MM.1S (cell line): ENCODE measurements around the gene PSMB10.

Experiments used
- DNase-seq: peaks from one replicate; pipeline ENCODE4 v3.0.0-alpha.2; 2015
- H2AFZ ChIP-seq: fragments of 300-600 bp; sonication (generic); 2 replicates; pipeline ENCODE4 v1.6.0; 2016; ENCODE audit warnings: antibody characterized with exemption, low read length
- H3F3A ChIP-seq: fragments of 300-600 bp; sonication (generic); 2 replicates; pipeline ENCODE4 v1.6.1; 2016; ENCODE audit warnings: mild to moderate bottlenecking, antibody characterized with exemption, low read length, moderate library complexity, mixed read lengths; ENCODE audit not compliant: insufficient read depth
- H3K27ac ChIP-seq: fragments of 300-600 bp; sonication (generic); 2 replicates; pipeline ENCODE4 v1.5.1; 2016; ENCODE audit warnings: mild to moderate bottlenecking, low read length
- H3K27me3 ChIP-seq: fragments of 300-600 bp; sonication (generic); replicated peaks from 2 replicates; pipeline ENCODE4 v1.6.0; 2016; ENCODE audit warnings: low read length; ENCODE audit not compliant: insufficient read depth
- H3K36me3 ChIP-seq: fragments of 300-600 bp; sonication (generic); replicated peaks from 2 replicates; pipeline ENCODE4 v1.6.1; 2016; ENCODE audit warnings: mild to moderate bottlenecking, low read length, mixed read lengths; ENCODE audit not compliant: insufficient read depth
- H3K4me1 ChIP-seq: fragments of 300-600 bp; sonication (generic); 2 replicates; pipeline ENCODE4 v1.6.1; 2016; ENCODE audit warnings: low read length, mixed read lengths
- H3K4me2 ChIP-seq: fragments of 300-600 bp; sonication (generic); 2 replicates; pipeline ENCODE4 v1.6.0; 2016; ENCODE audit warnings: low read depth, low read length
- H3K4me3 ChIP-seq: fragments of 300-600 bp; sonication (generic); 2 replicates; pipeline ENCODE4 v1.5.1; 2016; ENCODE audit warnings: low read length, mixed read lengths
- H3K79me2 ChIP-seq: fragments of 300-600 bp; sonication (generic); 2 replicates; pipeline ENCODE4 v1.6.1; 2016; ENCODE audit warnings: mixed run types, low read length, mixed read lengths
- H3K9ac ChIP-seq: fragments of 300-600 bp; sonication (generic); 2 replicates; pipeline ENCODE4 v1.6.1; 2016; ENCODE audit warnings: low read length, mixed read lengths
- H3K9me2 ChIP-seq: fragments of 300-600 bp; sonication (generic); replicated peaks from 2 replicates; pipeline ENCODE4 v1.6.1; 2016; ENCODE audit warnings: mild to moderate bottlenecking, low read length, mixed read lengths; ENCODE audit not compliant: insufficient read depth
- H3K9me3 ChIP-seq: fragments of 300-600 bp; sonication (generic); replicated peaks from 2 replicates; pipeline ENCODE4 v1.6.1; 2016; ENCODE audit warnings: mild to moderate bottlenecking, low read length, mixed read lengths; ENCODE audit not compliant: insufficient read depth
- H4K20me1 ChIP-seq: fragments of 300-600 bp; sonication (generic); 2 replicates; pipeline ENCODE4 v1.6.1; 2016; ENCODE audit warnings: mild to moderate bottlenecking, low read length, moderate library complexity, mixed read lengths; ENCODE audit not compliant: insufficient read depth
- CTCF ChIP-seq: fragments of 300-600 bp; sonication (generic); IDR thresholded peaks from 2 replicates; pipeline ENCODE4 v1.5.1; 2016; ENCODE audit warnings: antibody characterized with exemption, low read length, mixed read lengths
- EZH2 ChIP-seq: fragments of 300-600 bp; sonication (generic); optimal IDR thresholded peaks from 2 replicates; pipeline ENCODE3; 2017; ENCODE audit warnings: low read depth, mild to moderate bottlenecking, antibody characterized with exemption, low read length, mixed read lengths
- EZH2phosphoT487 ChIP-seq: fragments of 300-600 bp; sonication (generic); IDR thresholded peaks from 2 replicates; pipeline ENCODE4 v1.6.1; 2018; ENCODE audit warnings: antibody characterized with exemption, low read length

Gene PSMB10

DNA sequence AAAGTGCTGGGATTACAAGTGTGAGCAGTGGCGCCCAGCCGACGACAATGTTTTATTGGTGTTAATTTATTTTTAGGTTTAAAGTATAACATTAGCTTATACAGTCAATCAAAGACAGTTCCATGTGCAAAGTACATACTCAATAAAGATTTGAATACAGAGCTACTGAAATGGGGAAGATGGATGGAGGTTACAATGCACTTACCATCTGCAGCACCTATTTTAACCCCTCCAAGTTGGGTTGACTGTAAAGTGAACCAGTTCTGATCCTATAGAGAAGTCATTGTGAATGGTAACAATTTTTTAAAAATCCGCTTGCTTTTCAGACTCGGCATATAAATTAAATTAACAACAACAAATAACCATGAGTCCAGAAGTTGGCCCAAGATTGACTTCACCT, 44.3 kb downstream of the PSMB10 start:
- H3F3A ChIP-seq, result no peaks in the 10 kb centered on the region
- no peak for TF ChIP-seq EZH2phosphoT487
- no peak for TF ChIP-seq CTCF
- no peak for TF ChIP-seq EZH2
- H2AFZ ChIP-seq, result peak overlapping the region; percentile 49
- H3K27ac ChIP-seq, result no peak overlapping the region
- no peaks in the 10 kb centered on the region for H3K9me3 ChIP-seq
- H3K27me3 ChIP-seq, result no peaks in the 10 kb centered on the region
- peaks cover 40% of the 10 kb centered on the region for H3K79me2 ChIP-seq
- DNase-seq, result no peak
- H3K4me2 ChIP-seq, result peak overlapping the region; percentile 47
- H4K20me1 ChIP-seq, result no peaks in the 10 kb centered on the region
- H3K36me3 ChIP-seq, result no peaks in the 10 kb centered on the region
- H3K9ac ChIP-seq, result peak overlapping the region; percentile 43; the same call in 1 of the 2 replicates
- H3K4me1 ChIP-seq, result 0 out of 2 replicates have a peak, but pooled peaks cover 6% of the 10 kb centered on the region
- H3K4me3 ChIP-seq, result peak overlapping the region; percentile 67
- H3K9me2 ChIP-seq, result no peaks in the 10 kb centered on the region

DNA sequence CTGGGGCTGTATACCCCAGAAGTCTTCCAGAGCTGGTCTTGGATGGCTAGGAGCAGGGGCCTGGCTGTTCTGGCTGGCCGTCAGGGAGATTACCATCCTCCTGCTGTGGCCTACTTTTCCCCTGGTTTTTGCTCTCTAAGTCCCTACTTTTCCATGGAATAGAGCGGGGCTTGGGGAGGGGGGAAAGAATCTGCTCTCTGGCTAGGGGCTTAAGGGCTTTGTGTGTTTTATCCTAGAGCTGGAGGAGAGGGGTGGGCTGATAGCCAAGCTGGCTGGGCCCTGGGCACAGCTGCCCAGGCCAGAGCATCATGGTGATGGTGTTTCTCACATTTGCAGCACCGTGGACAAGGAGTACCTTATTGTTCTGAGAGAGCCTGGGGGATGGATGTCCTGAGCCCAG, 48.3 kb downstream of the PSMB10 start:
- Histone ChIP-seq H4K20me1 (no peaks in the 10 kb centered on the region), H3K27ac (no peak overlapping the region), H3K9ac (no peak overlapping the region), H3K27me3 (no peaks in the 10 kb centered on the region), H3F3A (no peaks in the 10 kb centered on the region), H3K79me2 (peaks cover 2% of the 10 kb centered on the region), H3K9me3 (no peaks in the 10 kb centered on the region), H3K4me1 (no peaks in the 10 kb centered on the region), H3K4me2 (no peak overlapping the region), H3K9me2 (no peaks in the 10 kb centered on the region), H3K36me3 (no peaks in the 10 kb centered on the region), H3K4me3 (no peak overlapping the region), H2AFZ (no peak overlapping the region)
- no peak for DNase-seq
- TF ChIP-seq EZH2phosphoT487 (no peak), CTCF (no peak), EZH2 (no peak)

DNA sequence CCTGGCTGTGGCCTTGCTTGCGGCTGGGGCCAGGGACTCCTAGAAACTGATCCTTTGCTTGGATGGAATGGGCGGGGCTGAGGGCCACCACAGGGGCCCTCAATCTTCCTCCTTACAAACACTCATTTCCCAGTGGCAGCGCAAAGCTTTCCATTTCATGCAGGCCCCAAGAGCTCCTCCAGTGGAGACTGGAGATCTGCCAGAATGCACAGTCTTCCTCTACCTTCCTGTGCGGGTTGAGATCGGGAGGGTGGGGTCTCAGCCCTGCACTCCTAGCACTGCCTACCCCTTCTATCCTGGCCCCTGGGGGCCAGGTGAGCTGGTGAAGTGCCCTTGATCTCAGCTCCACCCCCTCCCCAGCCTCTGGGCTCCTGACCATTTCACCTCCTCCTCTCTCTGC, 50.3 kb downstream of the PSMB10 start:
- no peaks in the 10 kb centered on the region for H3F3A ChIP-seq
- no peaks in the 10 kb centered on the region for H3K27me3 ChIP-seq
- no peaks in the 10 kb centered on the region for H4K20me1 ChIP-seq
- no peak for DNase-seq
- no peaks in the 10 kb centered on the region for H3K79me2 ChIP-seq
- no peak overlapping the region for H2AFZ ChIP-seq
- H3K4me2 ChIP-seq, result no peak overlapping the region
- no peak overlapping the region for H3K27ac ChIP-seq
- TF ChIP-seq CTCF, result no peak
- no peak for TF ChIP-seq EZH2
- no peak for TF ChIP-seq EZH2phosphoT487
- H3K9me3 ChIP-seq, result no peaks in the 10 kb centered on the region
- no peak overlapping the region for H3K9ac ChIP-seq
- H3K36me3 ChIP-seq, result no peaks in the 10 kb centered on the region
- H3K4me1 ChIP-seq, result no peaks in the 10 kb centered on the region
- H3K4me3 ChIP-seq, result no peak overlapping the region
- no peaks in the 10 kb centered on the region for H3K9me2 ChIP-seq

- no peak overlapping the region for H3K9ac ChIP-seq
- no peak overlapping the region for H2AFZ ChIP-seq
Measured at GRCh38 chr16:67885976-67886375, 50.7 kb downstream of the PSMB10 start.

More at GRCh38 chr16:67885976-67886375, 50.7 kb downstream of the PSMB10 start:
- Histone ChIP-seq H3K36me3 (no peaks in the 10 kb centered on the region), H3K4me1 (no peaks in the 10 kb centered on the region), H3K4me3 (no peak overlapping the region), H3K9me2 (no peaks in the 10 kb centered on the region), H3K27me3 (no peaks in the 10 kb centered on the region), H3K4me2 (no peak overlapping the region), H3K79me2 (no peaks in the 10 kb centered on the region), H3F3A (no peaks in the 10 kb centered on the region), H3K27ac (no peak overlapping the region), H4K20me1 (no peaks in the 10 kb centered on the region), H3K9me3 (no peaks in the 10 kb centered on the region)
- no peak for DNase-seq
- TF ChIP-seq CTCF (no peak), EZH2 (no peak), EZH2phosphoT487 (no peak)
